Activated naive CD4-positive, alpha-beta T cell treated with anti-CD3 and anti-CD28 coated beads, Interleukin-2, amount 50 U/mL, for 24 hours (primary cell): Measurements from ENCODE around the gene NOX5.

Experiments used
- H3K27ac Mint-ChIP-seq: one replicate; pipeline ENCODE4 v1.8.0; 2021; ENCODE audit warnings: mild to moderate bottlenecking, mixed read lengths
- H3K27me3 Mint-ChIP-seq: one replicate; pipeline ENCODE4 v1.8.0; 2021; ENCODE audit warnings: mixed read lengths
- H3K36me3 Mint-ChIP-seq: one replicate; pipeline ENCODE4 v1.8.0; 2021; ENCODE audit warnings: mixed read lengths
- H3K4me1 Mint-ChIP-seq: one replicate; pipeline ENCODE4 v1.8.0; 2021; ENCODE audit warnings: mixed read lengths
- H3K4me3 Mint-ChIP-seq: one replicate; pipeline ENCODE4 v1.8.0; 2021; ENCODE audit warnings: mild to moderate bottlenecking, mixed read lengths
- H3K9me3 Mint-ChIP-seq: one replicate; pipeline ENCODE4 v1.8.0; 2021; ENCODE audit warnings: mixed read lengths

The NOX5 gene

DNA sequence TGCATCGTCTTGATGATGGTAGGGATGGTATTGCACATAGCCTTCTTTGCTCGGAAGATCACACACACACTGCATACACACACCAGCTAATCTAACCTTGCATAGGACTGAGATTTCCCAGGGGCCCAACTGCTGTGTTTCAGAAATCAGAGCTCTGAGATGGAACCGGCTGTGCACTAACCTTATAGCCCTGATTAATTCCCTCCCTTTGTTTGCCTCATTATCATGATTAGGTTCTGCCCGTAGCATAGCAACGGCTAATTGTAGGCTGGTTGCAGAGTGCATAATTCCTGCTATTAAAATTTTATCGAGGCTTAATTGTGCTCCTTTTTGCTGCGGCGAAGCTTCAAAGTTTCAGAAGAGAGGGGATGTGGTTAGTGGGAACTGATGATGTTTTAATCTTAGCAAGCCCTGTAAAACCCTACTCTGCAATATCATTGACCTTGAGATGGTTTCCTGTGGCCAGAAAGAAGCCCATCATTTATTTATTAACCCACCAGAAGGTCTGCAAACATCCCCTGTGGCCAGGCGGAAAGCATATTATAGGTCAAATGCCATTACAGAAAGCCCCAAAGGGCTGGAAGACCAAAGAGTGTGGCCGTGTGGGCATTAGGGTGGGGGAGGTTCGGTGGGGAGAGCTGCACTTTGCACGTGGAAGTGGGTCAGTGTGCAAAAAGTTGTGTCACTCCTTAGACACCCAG lies 89.7 kb downstream of the NOX5 start:
- H3K4me3 Mint-ChIP-seq: no peak overlapping the region
- no peaks in the 10 kb centered on the region for H3K36me3 Mint-ChIP-seq
- H3K9me3 Mint-ChIP-seq: no peaks in the 10 kb centered on the region
- no peaks in the 10 kb centered on the region for H3K27me3 Mint-ChIP-seq
- no peaks in the 10 kb centered on the region for H3K4me1 Mint-ChIP-seq
- no peak overlapping the region for H3K27ac Mint-ChIP-seq

DNA sequence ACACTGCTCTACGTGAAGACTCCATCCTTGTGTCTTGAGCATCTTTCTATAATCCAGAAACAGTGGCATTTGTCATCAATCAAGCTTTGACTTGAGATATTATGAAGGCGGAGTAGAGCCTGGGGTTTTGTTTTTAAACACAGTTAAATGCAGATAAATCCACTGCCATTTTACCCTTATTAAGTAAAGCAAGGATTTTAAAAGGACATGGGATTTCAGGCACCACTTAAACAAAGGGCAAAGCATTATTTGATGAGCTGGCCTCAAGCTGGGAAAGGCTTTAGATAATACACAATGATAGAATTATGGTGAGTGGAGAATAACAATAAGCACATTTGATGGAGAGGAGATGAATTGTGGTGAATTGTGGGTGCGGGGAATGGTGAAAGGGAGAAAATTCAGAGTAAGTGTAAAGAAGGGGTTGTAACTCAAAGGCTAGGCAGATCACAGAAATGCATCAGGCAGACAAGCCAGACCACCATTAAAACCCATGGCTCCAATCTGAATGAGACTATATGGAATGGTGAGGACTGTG lies 91.0 kb downstream of the NOX5 start:
- Mint-ChIP-seq H3K27ac (no peak overlapping the region), H3K4me1 (no peaks in the 10 kb centered on the region), H3K9me3 (no peaks in the 10 kb centered on the region)

DNA sequence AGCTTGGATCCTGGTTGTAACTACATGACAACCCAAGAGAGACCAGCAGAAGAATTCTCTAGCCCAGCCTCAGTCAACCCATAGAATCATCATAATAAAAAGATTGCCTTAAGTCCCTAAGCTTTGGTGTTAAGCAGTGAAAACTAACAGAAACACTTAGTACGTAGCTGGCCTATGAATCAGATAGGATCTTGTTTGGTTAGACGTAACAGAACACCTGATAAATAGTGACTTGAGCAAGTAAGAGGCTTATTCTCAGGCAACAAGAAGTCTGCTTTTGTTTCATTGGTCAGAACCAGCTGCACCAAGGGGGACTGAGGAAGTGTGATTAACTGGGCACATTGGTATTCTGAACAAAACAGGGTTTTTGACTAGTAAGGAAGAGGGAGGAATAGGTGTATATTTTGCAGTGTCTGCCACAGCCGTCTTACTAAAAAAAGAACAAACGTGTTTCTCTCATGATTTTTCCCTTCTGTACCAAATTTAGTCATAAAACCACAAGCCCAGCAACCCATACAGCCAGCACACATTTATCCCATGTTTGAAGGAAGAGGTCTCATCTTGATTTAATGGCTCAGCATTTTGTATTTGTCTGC lies 92.6 kb downstream of the NOX5 start:
- H3K9me3 Mint-ChIP-seq: no peaks in the 10 kb centered on the region
- H3K27me3 Mint-ChIP-seq: no peaks in the 10 kb centered on the region
- no peak overlapping the region for H3K4me3 Mint-ChIP-seq
- no peaks in the 10 kb centered on the region for H3K36me3 Mint-ChIP-seq
- H3K4me1 Mint-ChIP-seq: no peaks in the 10 kb centered on the region
- H3K27ac Mint-ChIP-seq: peak overlapping the region; percentile 67

More for the DNA sequence above, 91.0 kb downstream of the NOX5 start:
- no peaks in the 10 kb centered on the region for H3K27me3 Mint-ChIP-seq
- no peak overlapping the region for H3K4me3 Mint-ChIP-seq
- no peaks in the 10 kb centered on the region for H3K36me3 Mint-ChIP-seq
